Activated CD8-positive, alpha-beta memory T cell treated with anti-CD3 and anti-CD28 coated beads, Interleukin-2, amount 50 U/mL, for 24 hours (primary cell): ENCODE measurements around the gene COQ9.
"Not testable (repeated sequence)": the region's sequence is repeated elsewhere in the genome, so short reads cannot be mapped to it uniquely, and the experiment has no call there.

ENCODE experiments used
- DNase-seq: peaks from one replicate; pipeline ENCODE4 v3.0.0-alpha.2; 2020; ENCODE audit errors: extremely low read depth

COQ9 gene

GRCh38 chr16:57426356-57426755, 20.9 kb upstream of the COQ9 start:
- DNase-seq, result no peak

GRCh38 chr16:57427307-57427706, 20.0 kb upstream of the COQ9 start:
- no peak for DNase-seq

- DNase-seq, result no peak
Measured at GRCh38 chr16:57427824-57428223, 19.5 kb upstream of the COQ9 start.

DNA sequence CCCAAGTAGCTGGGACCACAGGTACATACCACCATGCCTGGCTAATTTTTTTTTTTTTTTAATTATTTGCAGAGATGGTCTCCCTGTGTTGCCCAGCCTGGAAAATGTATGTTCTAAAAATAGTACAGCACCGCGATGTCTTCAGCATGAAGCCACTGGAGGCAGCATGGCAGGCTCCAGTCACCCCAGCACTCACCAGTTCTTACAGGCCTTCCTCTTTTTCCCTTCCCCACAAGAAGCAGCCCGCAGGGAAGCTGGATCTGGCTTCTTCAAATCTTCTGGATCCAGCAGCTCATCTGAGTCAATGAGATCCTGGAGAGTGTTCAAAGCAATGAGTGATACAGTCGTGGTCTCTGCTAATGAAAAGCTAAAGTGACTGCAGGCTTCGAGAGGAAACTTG, 16.3 kb upstream of the COQ9 start:
- DNase-seq, result no peak

GRCh38 chr16:57432505-57432904, 14.8 kb upstream of the COQ9 start:
- DNase-seq, result no peak

DNA sequence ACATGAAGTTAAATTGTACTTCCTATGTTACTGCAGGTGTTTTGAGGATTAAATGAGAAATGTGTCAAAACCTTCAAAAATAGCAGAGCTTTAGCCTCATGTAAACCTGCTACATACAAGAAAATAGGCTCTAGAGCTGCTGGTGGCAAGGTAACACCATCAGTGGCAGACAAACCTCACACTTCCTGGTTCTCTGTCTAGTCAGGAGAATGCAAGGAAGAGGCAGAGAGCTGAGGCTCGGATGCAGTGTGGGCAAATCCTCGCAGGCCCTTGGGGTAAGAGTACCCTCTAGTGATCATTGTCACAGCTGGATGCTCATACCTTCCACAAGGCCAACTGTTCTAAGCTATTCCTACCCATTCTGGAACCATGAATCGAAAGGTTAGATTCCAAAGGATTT, 14.3 kb upstream of the COQ9 start:
- DNase-seq, result no peak

DNA sequence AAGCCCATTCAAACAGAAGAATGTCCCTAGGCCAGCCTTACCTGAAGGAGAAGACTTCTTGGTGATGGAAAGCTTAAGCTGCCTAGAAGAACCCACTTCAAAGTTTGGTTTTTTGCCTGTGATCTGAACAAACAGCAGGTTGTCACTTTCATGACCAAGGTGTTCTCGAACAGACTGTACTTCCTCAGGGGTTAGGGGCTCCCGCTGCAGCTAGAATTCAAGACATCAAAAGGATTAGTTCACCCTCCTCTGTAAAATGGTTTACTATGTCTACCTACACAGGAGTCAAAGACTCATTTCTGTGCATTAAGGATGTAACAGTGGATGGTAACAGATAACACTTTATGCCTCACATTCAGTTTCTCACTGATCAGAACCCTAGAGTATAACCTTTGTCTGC, 13.3 kb upstream of the COQ9 start:
- DNase-seq, result no peak

- no peak for DNase-seq
Measured at GRCh38 chr16:57435838-57436237, 11.4 kb upstream of the COQ9 start.

GRCh38 chr16:57439947-57440346, 7.3 kb upstream of the COQ9 start:
- not testable (repeated sequence) for DNase-seq

DNA sequence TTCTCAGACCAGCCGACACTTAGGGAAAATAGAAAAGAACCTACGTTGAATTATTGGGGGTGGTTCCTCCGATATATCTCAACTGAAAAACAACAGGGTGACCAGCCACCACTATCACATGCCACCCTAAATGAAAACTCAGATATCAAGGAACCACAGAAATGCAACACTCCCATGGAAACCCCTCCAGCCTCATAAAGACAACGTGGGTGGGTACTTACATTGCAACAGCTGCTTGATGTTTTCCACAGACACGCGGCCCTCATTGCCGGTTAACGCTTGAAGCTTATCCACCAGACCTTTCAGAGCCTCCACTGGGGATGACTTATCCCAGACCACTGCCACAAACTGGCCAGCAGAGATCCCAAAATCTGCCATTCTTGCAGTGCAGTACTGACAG, 6.7 kb upstream of the COQ9 start:
- DNase-seq, result not testable (repeated sequence)

GRCh38 chr16:57444711-57445110, 2.6 kb upstream of the COQ9 start:
- DNase-seq, result no peak

- no peak for DNase-seq
Measured at GRCh38 chr16:57445510-57445909, 1.8 kb upstream of the COQ9 start.

- no peak for DNase-seq
Measured at GRCh38 chr16:57446531-57447185, 621 bp upstream of the COQ9 start.

DNA sequence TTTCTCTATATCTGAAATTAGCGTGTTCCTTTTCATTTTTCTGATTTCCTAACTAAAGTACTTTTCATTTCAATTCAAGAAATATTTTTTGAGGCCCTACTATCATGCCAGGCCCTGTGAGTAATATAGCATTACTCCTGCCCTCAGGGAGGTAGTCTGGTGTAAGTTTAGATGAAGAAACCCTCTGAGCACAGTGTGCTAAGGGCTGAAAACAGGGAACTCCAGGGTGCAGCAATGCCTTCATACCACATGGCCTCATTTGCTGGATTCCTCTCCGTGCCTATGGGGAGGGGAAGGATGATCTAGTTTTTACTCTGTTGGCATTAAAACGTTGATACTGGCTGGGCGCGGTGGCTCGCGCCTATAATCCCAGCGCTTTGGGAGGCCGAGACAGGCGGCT, 4.7 kb downstream of the COQ9 start:
- DNase-seq, result no peak

DNA sequence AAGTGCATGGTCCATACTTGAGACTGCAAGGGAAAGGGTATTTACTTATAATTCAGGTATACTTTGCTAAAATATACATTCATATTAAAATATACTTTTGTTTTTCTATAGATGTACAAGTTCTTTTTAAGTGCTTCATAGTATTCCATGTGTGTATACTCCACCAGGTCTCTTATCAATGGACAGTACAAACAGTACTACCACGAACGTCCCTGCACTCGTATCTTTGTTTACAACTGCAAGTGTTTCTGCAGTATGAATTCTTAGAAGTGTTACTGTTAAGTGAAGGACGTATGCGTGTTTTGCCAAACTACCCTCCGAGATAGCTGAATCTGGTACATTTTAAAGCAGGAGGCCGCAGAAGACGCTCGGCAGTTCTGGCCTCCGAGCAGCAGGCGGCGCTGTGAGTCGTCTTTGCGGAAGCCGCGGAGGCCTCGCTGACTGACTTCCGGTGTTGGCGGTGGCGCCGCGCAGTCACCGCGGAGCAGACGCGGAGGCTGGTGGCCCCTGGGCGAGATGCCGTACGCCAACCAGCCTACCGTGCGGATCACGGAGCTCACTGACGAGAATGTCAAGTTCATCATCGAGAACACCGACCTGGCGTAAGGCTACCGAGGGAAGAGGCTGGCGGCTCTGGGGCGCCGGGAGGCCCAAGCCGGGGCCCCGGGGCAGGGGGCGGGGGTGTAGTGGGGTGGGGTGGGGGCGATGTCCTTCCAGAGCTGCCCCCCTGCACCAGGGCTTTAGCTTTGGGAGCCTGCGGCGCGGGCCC, 15.1 kb downstream of the COQ9 start, which contains the start of gene POLR2C:
Gene POLR2C (plus strand): TSS at position 471 of the 769 bp plus-strand sequence. CDS start 46 bp downstream, at position 517.
- DNase-seq, result peak; percentile 75

DNA sequence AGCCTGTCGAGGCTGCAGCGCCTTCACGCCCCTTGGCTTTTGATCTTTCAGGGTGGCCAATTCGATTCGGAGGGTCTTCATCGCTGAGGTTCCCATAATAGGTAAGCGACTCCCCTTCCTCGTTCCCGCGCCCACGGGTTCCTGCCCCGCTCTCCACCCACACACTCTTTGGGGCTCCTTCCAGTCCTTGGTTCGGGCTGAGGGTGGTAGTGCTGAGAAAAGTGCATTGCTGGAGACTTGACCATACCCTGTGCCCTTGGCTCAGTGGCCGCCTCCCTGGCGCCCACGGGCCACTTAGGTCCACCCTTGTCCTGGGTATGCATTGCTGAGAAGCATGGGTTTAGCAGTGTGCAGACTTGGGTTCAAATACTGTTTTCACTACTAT, 15.7 kb downstream of the COQ9 start:
- DNase-seq, result no peak

DNA sequence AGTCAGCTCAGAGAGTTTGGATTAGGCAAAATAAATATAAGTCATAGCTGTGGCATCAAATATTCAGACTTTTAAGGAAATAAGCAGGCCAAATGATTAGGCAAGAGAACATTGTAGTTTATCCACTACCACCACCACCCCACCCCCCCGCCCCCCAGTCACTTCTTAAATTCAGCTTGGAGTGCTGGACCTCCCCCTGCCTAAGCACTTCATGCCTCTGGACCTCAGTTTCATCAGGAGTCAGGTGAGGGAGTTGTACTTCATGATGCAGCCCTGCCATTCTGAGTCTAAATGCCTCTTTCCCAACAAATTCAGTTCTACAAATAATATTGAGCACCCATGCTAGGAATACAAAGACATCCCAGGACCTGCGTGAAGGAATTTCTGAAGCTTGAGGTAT, 17.2 kb downstream of the COQ9 start:
- no peak for DNase-seq

- no peak for DNase-seq
Measured at GRCh38 chr16:57468346-57468745, 21.1 kb downstream of the COQ9 start.

GRCh38 chr16:57469046-57469445, 21.8 kb downstream of the COQ9 start:
- no peak for DNase-seq

GRCh38 chr16:57469917-57470470, 22.7 kb downstream of the COQ9 start:
- DNase-seq, result no peak

DNA sequence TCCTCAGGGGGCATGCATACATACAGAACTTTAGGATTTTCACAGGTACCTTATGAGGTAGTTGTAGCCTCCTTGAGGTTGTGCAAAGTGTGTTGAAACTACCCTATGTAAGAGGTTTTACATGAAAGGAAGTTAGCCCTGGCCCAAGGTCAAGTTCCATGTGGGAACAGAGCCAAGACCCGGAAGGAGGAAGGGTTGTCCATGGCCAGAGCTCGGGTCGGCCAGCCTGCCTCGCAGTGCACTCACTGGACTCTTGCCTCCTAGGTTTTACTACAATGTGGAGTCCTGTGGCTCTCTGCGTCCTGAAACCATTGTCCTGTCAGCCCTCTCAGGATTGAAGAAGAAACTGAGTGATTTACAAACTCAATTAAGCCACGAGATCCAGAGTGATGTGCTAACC, 23.4 kb downstream of the COQ9 start:
- no peak for DNase-seq

- no peak for DNase-seq
Measured at GRCh38 chr16:57471209-57471608, 23.9 kb downstream of the COQ9 start.
